ENCODE measurements around the gene ATF6. TPM values are rescaled to one million over a fixed set of nuclear protein-coding genes. Genes with fewer than 3 reads are reported as not detected.

Gene ATF6
- total RNA-seq, 1 experiment from 2014 or later = 20.9 TPM

DNA sequence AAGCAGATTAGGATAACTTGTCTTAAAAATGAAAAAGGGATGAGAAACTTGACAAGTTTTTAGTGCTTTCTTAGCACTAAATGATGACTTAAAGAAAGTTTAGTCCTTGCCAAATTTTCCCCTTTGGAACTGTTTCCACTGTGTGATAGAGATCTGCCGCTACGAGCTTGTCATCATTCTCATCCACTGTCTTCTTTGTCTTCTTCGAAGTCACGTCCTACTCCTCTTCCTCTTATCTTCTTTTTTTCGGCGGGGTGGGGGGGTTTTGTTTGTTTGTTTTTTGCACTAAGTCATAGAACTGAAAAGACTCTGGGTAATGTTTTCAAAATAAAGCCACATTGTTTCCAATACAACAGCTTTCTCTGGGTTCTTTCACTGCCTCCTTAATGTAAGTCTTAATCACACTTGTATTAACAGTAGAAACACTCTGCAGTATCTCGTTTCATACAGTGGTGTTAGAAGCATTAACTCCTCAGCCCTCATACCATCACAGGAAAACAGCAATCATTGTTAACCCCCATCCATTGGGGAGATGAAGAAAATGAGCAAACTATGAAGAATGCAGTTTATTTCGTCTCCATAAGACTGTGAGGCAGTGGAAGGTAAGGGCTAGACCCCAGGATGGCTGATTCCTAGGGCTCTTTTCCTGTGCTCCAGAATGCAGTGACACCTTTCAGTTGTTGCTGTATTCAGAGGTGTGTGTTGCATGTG is 175.8 kb downstream of the ATF6 start:
- intact Hi-C loops (cut with micrococcal nuclease) = no loop called here
- Histone ChIP-seq H4K20me1 (ENCODE audit: insufficient read depth) (no peaks in the 10 kb centered on the region), H3K27me3 (ENCODE audit: insufficient read depth, low read length) (no peaks in the 10 kb centered on the region), H2AFZ (ENCODE audit: low read depth, low read length, poor library complexity, severe bottlenecking) (no peak overlapping the region), H3K9ac (ENCODE audit: low read length) (no peak overlapping the region), H3K9me2 (ENCODE audit: insufficient read depth) (no peaks in the 10 kb centered on the region), H3K9me3 (ENCODE audit: control insufficient read depth in 1 of 2, insufficient read depth in 1 of 2, low read depth in 1 of 2, low read length in 2 of 2) (no peaks in the 10 kb centered on the region), H3K79me2 (ENCODE audit: insufficient read depth, low read length) (no peaks in the 10 kb centered on the region), H3K27ac (ENCODE audit: low read depth, low read length) (no peak overlapping the region), H3K4me3 (replicated peaks in 1 of 2; ENCODE audit: low read depth in 1 of 2, low read length in 2 of 2) (no peak overlapping the region), H3K36me3 (ENCODE audit: control insufficient read depth in 1 of 2, insufficient read depth in 2 of 2, low read length in 2 of 2) (no peaks in the 10 kb centered on the region), H3K4me1 (ENCODE audit: control insufficient read depth in 1 of 2, insufficient read depth in 2 of 2, low read length in 2 of 2) (no peaks in the 10 kb centered on the region), H3K4me2 (ENCODE audit: low read length) (no peak overlapping the region)
- no peak for ATAC-seq
- ChIA-PET RAD21 (ENCODE audit: low non-redundant PET in 1 of 2, low total read pairs in 2 of 2, uncharacterized antibody in 2 of 2, unreplicated experiment in 2 of 2) (no interaction called here), CTCF (no interaction called here), POLR2A (no interaction called here)
- no TSS peak for BruUV-seq (replicated peaks)
- DNase-seq (ENCODE audit: low read depth, low spot score) = no peak
- TF ChIP-seq EGR1 (IDR thresholded peaks at IDR 0.05; ENCODE audit: low read depth) = no peak

GRCh38 chr1:161943737-161944136 is 177.6 kb downstream of the ATF6 start:
- H3K27ac ChIP-seq (ENCODE audit: low read depth, low read length) = no peak overlapping the region
- H3K4me1 ChIP-seq (ENCODE audit: control insufficient read depth in 1 of 2, insufficient read depth in 2 of 2, low read length in 2 of 2) = no peaks in the 10 kb centered on the region
- BruUV-seq (replicated peaks) = no TSS peak
- H3K27me3 ChIP-seq (ENCODE audit: insufficient read depth, low read length) = no peaks in the 10 kb centered on the region
- ChIA-PET RAD21 (ENCODE audit: low non-redundant PET in 1 of 2, low total read pairs in 2 of 2, uncharacterized antibody in 2 of 2, unreplicated experiment in 2 of 2) (no interaction called here), CTCF (no interaction called here), POLR2A (no interaction called here)
- no peak overlapping the region for H3K4me2 ChIP-seq (ENCODE audit: low read length)
- H2AFZ ChIP-seq (ENCODE audit: low read depth, low read length, poor library complexity, severe bottlenecking) = no peak overlapping the region
- TF ChIP-seq EZH2phosphoT487 (IDR thresholded peaks at IDR 0.05; ENCODE audit: borderline replicate concordance) (no peak), EGR1 (IDR thresholded peaks at IDR 0.05; ENCODE audit: low read depth) (no peak), TCF7L2 (IDR thresholded peaks at IDR 0.05; ENCODE audit: borderline replicate concordance, extremely low read depth, insufficient read depth, insufficient read length) (no peak), ELF1 (IDR thresholded peaks at IDR 0.05; ENCODE audit: borderline replicate concordance, low read depth) (no peak), POLR2AphosphoS5 (IDR thresholded peaks at IDR 0.05; ENCODE audit: low read depth, low read length) (no peak)
- TF ChIP-seq, protein P1, sequence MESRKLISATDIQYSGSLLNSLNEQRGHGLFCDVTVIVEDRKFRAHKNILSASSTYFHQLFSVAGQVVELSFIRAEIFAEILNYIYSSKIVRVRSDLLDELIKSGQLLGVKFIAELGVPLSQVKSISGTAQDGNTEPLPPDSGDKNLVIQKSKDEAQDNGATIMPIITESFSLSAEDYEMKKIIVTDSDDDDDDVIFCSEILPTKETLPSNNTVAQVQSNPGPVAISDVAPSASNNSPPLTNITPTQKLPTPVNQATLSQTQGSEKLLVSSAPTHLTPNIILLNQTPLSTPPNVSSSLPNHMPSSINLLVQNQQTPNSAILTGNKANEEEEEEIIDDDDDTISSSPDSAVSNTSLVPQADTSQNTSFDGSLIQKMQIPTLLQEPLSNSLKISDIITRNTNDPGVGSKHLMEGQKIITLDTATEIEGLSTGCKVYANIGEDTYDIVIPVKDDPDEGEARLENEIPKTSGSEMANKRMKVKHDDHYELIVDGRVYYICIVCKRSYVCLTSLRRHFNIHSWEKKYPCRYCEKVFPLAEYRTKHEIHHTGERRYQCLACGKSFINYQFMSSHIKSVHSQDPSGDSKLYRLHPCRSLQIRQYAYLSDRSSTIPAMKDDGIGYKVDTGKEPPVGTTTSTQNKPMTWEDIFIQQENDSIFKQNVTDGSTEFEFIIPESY (IDR thresholded peaks at IDR 0.05; ENCODE audit: extremely low read depth, insufficient replicate concordance, low read length) = no peak
- no peak overlapping the region for H3K4me3 ChIP-seq (replicated peaks in 1 of 2; ENCODE audit: low read depth in 1 of 2, low read length in 2 of 2)
- H3K9me3 ChIP-seq (ENCODE audit: control insufficient read depth in 1 of 2, insufficient read depth in 1 of 2, low read depth in 1 of 2, low read length in 2 of 2) = no peaks in the 10 kb centered on the region
- intact Hi-C loops (cut with micrococcal nuclease) = no loop called here
- no peaks in the 10 kb centered on the region for H4K20me1 ChIP-seq (ENCODE audit: insufficient read depth)
- ATAC-seq (no peak), DNase-seq (ENCODE audit: low read depth, low spot score) (no peak)
- no peaks in the 10 kb centered on the region for H3K79me2 ChIP-seq (ENCODE audit: insufficient read depth, low read length)
- H3K36me3 ChIP-seq (ENCODE audit: control insufficient read depth in 1 of 2, insufficient read depth in 2 of 2, low read length in 2 of 2) = no peaks in the 10 kb centered on the region
- no peak overlapping the region for H3K9ac ChIP-seq (ENCODE audit: low read length)
- H3K9me2 ChIP-seq (ENCODE audit: insufficient read depth) = no peaks in the 10 kb centered on the region

Measured in HCT116 (cell line).